Measurements from ENCODE around the gene EFCAB9.
"Not testable (repeated sequence)": the region's sequence is repeated elsewhere in the genome, so short reads cannot be mapped to it uniquely, and the experiment has no call there.

Gene EFCAB9

DNA sequence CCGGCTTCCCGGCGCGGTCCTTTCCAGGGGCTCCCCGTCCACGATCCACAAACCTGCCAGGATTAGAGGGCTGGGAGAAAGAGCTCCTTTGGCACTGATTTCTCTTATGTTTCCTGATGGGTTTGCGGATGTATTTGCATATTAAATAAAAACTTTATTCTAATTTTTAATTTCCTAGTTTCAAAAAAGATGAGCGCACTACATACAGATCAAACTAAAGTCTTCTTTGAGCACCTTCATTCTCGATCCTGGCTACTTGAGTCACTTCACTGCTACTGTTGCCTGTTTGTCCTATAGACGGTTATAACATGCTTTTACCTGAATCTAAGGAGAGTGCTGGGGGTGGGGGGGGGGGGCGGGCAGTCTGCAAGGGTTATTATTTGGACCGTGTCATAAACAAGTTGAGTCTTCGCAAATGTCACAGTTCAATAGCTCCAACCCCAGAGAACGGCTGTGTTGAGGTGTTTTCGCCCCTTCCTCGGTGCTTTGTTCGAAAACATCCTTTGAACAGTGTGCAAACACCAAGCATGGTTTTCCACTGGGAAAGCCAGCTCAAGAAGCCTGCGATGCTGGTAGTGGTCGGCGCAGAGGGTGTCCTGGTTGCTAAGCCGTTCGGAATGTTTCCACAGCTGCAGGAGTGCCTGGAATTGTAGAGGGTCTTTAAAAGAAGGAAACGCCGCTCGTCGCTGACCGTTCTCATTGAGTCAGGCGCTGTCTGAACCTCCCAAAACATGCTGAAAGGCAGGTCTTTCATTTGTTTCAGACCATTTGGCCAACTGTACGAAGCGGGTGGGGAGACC, 4.9 kb upstream of the EFCAB9 start:
- no peak for DNase-seq

DNA sequence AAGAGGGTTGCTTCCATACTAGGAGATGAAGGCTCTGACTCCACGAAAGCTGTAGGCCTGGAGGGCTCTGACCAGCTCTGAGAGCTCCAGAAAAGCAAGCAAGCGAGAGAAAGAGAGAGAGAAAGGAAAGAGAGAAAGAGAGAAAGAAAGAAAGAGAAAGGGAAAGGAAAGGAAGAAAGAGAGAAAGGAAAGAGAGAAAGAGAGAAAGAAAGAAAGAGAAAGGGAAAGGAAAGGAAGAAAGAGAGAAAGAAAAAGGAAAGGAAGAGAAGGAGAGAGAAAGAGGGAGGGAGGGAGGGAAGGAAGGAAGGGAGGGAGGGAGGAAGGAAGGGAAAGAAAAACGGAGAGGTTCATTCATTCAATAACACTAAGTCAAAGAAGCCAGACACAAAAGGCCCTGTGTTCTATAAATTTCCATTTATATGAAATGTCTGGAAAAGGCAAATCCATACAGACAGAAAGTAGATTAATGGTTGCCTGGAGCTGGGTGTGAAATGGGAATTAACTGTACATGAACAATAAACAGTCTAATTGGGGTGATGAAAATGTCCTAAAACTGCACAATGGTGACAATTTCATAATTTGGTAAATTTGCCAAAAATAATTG, 4.2 kb upstream of the EFCAB9 start:
- no peak for DNase-seq

DNA sequence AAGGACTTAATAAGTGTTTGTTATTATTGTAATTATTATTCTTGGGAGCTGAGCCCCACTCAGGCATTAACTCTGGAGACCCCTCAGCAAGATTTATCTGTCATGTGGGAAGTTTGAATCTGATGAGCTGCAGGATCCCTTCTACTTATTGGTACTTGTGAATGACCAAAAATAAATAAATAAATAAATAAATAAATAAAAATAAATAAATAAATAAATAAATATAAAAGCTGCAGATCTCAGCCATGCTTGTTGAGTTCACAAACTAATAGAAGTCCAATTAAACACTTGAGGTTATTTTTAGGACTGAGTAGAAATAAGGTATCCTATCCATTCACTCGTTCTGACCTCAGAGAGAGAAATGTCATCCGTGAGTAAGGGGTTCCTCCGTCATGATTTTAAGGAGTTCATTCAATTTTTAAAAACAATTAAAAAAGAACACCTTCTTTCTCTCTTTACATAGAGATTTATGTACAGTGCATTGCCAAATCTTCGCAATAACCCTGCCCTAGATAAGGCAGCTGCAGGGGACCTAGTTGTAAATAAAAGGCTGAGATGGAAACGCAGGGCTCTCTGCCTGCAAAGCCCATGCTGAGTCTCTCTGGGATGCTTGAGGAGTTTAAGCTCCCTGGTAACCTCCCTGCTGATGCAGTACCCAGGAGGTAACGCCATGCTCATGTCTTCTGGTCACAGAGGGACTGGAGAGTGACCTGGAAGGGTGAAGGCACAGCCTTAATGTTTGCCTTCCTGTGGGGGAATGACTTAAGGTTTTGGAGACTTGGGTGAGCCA, 1.2 kb downstream of the EFCAB9 start:
- DNase-seq = no peak

DNA sequence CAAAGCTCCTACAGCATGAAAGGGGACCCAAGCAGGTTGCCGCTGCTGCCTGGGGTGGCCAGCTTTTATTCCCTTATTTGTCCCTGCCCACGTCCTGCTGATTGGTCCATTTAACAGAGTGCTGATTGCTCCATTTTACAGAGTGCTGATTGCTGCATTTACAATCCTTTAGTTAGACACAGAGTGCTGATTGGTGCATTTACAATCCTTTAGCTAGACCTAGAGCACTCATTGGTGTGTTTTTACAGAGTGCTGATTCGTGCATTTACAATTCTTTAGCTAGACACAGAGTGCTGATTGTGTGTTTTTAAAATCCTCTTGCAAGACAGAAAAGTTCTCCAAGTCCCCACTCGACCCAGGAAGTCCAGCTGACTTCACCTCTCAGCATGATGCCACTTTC, 3.8 kb downstream of the EFCAB9 start:
- DNase-seq = not testable (repeated sequence)

DNA sequence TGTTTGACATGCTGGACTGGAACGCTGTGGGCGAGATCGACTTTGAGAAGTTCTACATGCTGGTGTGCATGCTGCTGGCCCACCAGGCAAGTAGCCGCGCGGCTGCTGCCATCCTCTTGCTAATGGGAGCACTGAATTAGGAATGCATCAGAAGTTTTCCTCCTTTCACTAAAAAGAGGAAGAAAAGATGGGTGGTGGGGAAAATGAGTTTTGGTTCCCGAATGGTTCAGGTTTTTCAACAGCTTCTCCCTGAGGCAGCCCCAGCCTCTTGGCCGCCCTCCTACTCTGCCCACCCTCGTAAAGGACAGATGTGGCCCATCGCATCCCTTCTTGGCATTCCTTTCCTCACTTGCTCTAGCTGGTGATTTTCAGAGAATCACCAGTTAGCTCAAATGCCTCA, 5.5 kb downstream of the EFCAB9 start:
- DNase-seq = no peak

DNA sequence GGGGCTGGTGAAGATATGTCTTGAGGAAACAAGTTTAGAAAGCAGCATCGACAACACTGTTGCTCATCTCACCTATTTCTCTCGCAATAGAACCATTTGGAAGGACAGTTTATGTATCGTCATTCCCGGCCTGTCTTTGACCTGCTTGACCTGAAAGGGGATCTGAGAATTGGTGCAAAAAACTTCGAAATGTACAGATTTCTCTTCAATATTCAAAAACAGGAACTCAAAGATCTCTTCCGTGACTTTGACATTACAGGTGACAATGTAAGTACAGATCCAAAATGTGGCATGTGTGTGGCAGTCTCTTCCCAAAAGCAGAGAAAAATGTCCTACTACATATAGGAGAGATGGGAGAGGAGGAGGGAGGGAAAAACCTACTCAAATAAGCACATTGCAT, 6.5 kb downstream of the EFCAB9 start:
- DNase-seq = no peak

DNA sequence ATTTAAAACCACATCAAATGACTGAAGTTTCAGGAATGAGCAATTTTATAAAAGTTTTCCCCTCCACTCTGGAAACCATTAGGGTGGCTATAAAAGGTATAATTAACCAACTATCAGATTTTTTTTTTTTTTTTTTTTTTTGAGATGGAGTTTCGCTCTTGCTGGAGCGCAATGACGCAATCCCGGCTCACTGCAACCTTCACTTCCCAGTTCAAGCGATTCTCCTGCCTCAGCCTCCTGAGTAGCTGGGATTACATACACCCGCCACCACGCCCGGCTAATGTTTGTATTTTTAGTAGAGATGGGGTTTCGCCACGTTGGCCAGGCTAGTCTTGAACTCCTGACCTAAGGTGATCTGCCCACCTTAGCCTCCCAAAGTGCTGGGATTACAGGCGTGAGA, 12.0 kb downstream of the EFCAB9 start:
- not testable (repeated sequence) for DNase-seq

DNA sequence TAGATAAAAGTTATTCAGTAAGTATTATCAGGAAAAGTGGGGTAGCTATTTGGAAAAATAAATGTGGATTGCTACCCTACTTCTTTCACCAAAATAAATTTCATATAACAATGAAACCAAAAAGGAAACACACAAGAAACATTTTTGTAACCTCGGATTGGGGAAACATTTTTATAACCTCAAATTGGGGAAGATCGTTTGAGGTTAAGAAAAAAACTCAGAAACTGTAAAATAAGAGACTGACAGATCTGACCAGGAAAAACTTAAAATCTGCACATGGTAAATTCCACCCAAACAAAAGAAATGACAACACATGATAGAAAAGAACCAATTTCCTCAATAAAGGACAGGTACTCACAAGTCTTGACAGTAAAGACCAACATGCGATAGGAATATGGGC, 13.5 kb downstream of the EFCAB9 start:
- no peak for DNase-seq

DNA sequence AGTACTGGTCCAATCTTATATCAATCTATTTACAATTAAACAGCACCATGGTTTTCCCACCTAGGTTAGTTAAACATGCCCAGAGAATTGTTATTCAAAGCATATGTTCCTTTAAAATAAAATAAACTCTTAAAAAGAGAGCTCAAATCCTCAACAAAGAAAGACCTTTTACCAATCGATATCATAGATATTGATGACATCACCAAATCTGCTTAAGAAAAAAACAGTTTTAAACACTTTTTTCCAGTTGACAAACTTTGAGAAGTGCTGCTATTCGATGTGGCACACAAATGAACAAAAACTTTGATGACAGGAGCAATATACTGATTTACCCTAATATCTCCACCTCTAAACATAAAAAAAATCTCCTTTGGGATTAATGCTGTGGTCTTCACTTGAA, 15.7 kb downstream of the EFCAB9 start:
- no peak for DNase-seq

DNA sequence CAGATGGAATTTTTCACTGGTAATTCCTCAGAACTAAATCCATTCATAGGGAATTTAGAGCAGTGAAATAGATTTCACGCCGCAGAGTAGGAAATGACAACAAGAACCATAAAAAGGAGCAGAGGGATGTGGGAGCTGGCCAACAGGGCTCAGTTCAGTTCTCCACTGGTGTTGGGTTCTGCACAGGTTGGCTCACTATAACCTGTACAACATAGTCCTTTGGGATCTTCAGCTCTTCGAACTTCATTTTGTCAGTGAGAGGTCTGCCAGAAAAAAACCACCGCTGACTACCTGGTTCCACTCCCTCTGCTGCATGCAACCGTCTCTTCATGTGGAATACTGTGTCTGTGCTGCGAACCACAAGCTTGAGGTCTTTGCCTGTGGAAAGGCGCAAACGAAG, 17.7 kb downstream of the EFCAB9 start:
- DNase-seq = no peak

DNA sequence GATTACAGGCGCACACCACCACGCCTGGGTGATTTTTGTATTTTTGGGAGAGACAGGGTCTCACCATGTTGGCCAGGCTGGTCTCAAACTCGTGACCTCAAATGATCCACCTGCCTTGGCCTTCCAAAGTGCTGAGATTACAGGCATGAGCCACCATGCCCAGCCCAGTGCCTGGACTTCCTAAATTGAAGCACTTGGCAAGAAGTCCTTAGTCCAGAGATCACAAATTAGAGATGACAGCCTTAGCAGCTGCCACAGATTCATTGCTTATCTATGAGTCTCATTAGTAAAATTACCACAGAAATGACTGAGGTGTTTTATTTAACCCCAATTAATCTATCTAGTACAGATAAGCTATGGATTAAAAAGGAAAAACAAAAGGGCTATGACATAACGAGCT, 19.2 kb downstream of the EFCAB9 start:
- DNase-seq = no peak

DNA sequence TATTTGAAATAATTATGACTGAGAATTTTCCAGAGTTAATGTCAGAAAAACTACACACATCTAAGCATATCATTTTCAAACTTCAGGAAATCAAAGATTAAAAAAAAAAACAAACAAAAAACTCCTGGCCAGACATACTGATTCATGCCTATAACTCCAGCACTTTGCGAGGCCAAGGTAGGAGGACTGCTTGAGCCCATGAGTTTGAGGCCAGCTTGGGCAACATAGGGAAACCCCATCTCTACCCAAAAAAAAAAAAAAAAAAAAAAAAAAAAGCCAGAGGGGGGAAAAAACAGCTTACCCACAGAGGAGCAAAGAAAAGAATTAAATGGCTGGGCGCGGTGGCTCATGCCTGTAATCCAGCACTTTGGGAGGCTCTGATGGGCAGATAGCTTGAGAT, 22.4 kb downstream of the EFCAB9 start:
- DNase-seq = no peak

DNA sequence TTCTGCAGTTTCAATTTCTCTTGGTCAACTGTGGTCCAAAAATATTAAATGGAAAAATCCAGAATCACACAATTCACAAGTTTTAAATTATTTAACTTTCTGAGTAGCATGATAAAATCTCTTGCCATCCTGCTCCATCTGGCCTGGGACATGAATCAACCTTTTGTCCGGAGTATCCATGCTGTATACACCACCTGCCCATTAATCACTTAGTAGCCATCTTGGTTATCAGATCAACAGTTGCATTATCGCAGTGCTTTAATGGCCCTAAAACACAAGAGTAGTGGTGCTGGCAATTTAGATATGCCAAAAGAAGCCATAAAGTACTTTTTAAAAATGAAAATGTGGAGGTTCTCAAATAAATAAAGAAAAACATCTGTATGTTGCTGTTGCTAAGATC, 25.3 kb downstream of the EFCAB9 start:
- no peak for DNase-seq

DNA sequence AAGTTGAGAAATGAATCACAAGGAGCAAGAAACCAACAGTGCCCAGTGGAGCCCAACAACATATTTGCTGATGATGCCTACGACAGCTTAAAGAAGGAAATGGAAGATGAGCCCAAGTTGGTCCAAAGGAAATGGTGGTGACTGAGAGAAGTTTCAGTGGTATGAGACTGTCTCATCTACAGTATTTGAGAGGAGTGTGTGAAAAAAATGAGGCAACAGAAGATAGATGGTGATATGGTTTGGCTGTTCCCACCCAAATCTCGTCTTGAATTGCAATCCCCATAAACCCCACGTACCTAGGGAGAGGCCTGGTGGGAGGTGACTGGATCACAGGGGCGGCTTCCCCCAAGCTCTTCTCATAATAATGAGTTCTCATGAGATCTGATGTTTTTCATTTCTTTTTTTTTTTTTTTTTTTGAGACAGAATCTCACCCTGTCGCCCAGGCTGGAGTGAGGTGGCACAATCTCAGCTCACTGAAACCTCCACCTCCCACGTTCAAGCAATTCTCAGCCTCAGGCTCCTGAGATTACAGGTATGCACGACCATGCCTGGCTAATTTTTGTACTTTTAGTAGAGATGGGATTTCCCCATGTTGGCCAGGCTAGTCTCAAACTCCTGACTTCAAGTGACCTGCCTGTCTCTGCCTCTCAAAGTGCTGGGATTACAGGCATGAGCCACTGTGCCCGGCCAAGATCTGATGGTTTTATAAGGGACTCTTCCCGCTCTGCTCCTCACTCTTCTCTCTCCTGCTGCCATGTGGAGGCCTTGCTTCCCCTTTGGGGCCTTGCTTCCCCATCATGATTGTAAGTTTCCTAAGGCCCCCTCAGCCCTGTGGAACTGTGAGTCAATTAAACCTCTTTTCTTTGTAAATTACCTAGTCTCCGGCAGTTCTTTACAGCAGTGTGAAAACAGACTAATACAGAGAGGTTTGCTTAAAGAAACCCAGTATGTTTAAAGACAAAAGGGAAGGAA, 30.2 kb downstream of the EFCAB9 start:
- DNase-seq = no peak

DNA sequence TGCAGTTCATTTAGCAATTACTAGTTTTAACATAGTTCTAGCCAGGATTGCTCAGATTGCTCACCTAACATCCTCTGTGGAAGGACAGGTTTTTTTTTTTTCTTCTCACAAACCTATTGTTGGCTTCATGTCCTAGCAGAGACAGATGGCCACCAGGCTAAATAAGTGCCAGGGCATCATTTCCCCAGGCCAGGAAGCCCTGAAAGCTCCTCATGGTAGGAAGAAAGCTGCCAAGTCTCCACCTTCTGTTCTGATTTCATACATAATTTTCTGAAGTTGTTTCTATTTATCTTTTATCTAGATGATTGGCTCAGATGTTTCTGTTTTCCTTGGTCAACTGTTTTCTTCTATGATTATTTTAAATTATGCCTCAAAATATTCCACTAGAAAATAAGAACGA, 31.0 kb downstream of the EFCAB9 start:
- no peak for DNase-seq

DNA sequence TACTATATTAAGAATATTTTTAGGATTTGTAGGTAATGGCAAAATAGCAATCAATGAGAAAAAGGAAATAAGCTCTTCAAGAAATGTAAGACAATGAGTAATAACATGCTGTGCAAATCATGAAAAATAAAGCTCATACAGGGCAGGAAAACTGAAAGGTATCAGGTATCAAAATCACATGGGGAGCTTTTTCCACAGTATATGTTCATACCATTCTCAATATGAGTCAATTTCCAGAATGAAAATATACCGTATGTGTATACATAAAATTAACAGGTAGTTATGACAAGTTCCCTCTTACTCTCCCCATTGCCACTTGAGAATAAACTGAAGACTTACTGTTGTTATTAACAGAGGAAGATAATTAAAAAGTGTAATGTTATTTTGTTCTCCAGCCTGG, 35.9 kb downstream of the EFCAB9 start:
- no peak for DNase-seq

DNA sequence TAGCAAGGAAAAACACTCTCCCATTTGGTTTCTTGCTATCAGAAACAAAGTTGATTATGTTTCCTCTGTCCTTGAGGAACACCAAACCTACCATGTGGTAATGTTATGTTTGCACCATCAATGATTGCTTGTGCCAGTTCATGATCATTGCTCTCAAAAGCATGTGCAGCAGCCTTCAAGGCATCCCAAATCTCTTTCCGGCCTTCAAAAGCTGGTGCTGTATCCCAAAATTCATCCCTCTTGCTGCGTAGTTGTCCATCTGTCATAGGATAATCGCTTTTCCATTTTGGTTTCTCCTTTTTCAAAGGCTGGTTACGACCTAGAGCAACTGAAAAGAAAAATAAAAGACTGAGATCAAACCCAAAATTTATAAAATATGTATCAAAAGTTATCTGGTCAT, 40.1 kb downstream of the EFCAB9 start:
- DNase-seq = no peak

DNA sequence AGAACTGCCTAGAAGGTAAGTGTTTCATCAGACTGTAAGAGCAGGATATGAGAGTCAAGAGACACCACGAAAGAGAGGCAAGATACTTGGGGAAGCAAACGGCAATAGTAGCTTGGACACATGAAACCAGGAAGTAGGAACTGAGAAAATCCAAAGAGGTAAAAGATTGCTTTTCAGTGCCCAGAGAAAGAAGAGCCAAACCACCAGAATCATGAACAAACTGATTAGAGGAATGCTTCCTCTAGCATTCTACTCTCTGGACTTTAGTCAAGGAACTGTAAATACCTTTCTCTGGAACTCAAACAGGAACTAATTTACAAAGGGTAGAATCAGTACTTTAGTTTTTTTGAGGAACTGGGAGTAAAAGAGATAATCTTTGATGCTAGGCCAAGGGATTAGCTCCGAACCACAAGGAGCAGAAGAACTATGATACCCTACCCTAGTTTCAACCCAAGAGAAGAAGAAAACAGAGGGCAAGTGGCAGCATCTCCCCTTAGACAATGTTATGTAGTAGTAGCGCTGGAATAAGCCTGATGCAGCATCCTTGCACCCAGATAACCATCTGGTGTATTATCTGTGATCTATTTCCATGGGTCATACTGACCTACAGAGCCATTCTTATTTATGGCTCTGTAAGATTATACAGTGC, 41.3 kb downstream of the EFCAB9 start:
- no peak for DNase-seq

DNA sequence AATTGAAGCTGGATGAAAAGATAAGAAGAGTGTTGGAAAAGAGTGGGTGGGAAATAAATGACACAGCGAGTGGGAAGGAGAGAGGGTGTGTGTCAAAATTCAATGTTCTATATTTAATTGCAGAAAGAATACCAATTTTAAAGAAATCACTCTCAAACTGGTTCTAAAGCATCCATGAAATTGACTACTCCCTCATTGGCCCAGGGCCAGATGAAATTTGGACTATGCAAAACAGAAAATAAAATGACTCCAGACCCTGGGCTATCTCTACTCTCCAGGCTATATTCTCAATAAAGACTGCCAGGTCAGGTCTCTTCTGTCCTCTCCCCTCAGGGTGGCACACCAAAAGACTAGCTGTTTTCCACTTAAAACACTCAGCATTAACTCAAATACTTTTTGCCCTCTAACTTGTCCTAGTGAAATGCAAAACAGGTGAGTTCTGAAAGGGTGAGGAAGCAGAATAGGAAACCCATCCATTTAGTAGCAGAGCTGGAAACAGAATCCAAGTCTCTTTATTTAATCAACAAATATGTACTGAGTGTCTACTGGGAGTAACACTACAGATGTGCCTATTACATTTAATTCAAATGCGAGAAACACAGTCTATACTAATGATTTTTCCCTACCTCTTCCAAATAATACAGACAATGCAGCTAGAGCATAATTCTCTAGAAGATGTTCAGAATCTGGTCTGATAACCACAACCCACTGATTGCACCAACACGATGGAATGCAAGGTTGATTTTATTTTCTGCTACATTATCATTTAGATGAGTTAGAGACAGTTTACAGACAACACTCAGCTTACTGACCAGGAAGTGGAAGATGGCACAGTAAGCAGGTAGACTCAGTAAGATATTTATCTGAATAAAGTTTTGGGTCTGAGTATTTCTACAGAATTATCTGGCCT, 42.1 kb downstream of the EFCAB9 start:
- DNase-seq = no peak

DNA sequence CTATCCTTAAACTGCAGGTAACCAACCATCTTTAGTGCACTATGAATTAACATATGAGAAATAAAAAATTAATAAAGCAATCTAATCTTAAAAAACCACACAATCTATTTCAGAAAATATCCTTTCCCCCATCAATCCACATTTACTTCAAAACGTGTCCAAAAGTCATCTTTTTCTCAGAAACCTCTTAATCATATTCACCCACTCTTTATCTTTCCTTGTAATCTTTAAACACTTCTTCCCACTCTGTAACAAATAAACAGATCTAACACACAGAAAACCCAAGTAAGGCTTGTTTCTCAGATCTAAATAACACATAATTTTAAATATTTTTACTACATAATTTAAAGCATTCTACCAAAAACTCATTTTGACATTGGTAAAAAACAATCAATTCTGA, 44.4 kb downstream of the EFCAB9 start:
- DNase-seq = no peak

DNA sequence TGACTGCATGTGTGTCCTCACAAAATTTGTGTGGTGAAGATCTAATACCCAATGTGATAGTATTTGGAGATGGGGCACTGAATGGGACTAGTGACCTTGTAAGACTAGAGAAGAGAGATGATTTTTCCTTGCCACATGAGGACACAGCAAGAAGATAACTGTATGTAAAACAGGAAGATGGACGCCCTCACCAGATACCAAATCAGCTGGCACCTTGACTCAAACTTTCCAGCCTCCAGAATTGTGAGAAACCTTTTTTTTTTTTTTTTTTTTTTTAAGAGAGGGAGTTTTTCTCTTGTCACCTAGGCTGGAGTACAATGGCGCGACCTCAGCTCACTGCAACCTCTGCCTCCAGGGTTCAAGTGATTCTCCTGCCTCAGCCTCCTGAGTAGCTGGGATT, 49.3 kb downstream of the EFCAB9 start:
- DNase-seq = no peak

Measured in 8988T (cell line).